Measurements from ENCODE around the gene MMP1. TPM values are rescaled to one million over a fixed set of nuclear protein-coding genes. Genes with fewer than 3 reads are reported as not detected.

MMP1 gene
- total RNA-seq, 4 donors from 2014 or later, result not detected

DNA sequence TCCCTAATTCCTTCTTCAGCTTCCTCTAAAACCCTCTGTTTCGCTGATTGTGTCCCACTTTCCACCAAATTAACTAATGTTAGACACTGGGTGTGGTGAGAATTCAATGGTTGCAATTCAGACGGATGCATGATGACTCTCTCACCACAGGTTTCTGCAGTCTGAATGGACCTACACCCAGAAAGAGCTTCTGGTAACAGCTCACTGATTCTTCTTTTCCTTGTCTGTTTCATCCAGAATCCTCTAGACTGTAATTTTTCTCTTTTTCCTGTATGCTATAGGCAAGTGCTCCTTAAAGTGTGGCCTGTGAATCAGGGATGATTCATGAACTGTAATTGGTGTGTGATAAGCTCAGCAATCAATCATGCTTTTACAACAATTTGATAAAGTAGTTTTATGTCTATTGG, 35.6 kb downstream of the MMP1 start:
- Histone ChIP-seq H3K36me3 (no peaks in the 10 kb centered on the region), H3K27me3 (no peaks in the 10 kb centered on the region), H3K9me3 (no peaks in the 10 kb centered on the region), H3K4me3 (no peak overlapping the region), H3K27ac (no peak overlapping the region), H3K4me1 (no peaks in the 10 kb centered on the region)
- in situ Hi-C loops (cut with MboI; ENCODE audit: low sequenced_read_pairs in 4 of 4) (no loop called here), intact Hi-C loops (cut with DNase I; ENCODE audit: low total_unique reads) (no loop called here)
- DNase-seq (no peak), ATAC-seq (no peak)
- TF ChIP-seq, protein P1, sequence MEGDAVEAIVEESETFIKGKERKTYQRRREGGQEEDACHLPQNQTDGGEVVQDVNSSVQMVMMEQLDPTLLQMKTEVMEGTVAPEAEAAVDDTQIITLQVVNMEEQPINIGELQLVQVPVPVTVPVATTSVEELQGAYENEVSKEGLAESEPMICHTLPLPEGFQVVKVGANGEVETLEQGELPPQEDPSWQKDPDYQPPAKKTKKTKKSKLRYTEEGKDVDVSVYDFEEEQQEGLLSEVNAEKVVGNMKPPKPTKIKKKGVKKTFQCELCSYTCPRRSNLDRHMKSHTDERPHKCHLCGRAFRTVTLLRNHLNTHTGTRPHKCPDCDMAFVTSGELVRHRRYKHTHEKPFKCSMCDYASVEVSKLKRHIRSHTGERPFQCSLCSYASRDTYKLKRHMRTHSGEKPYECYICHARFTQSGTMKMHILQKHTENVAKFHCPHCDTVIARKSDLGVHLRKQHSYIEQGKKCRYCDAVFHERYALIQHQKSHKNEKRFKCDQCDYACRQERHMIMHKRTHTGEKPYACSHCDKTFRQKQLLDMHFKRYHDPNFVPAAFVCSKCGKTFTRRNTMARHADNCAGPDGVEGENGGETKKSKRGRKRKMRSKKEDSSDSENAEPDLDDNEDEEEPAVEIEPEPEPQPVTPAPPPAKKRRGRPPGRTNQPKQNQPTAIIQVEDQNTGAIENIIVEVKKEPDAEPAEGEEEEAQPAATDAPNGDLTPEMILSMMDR (IDR thresholded peaks at IDR 0.05 in 4 of 5, conservative IDR thresholded peaks at IDR 0.05 in 1 of 5), result no peak
- TF ChIP-seq POLR2A (IDR thresholded peaks at IDR 0.05), result no peak

DNA sequence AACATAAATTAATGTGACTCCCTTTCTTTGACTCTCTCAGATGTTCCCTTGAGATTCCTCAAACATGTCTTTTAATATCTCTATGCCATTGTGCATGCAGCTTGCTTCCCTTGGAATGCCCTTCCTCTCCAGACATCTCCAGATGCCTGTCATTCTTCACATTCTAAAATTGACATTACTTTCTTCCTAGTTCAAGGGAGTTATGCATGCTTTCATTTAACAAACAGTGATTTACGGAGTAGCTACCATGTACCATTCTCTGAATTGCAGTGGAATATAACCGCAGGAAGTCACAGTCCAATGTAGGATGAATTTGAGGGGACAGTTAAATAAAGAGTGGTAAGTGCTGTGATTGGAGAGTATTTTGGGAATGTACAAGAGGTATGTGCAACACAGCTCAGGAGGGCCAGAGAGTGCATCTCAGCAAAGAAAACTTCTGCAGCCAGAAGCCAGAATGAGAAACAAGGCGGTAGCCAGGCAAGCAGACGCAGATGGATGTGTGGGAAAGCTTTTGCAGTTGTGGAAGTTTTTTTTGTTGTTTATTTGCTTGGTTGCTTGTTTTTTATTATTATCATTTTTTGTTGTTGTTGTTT, 36.2 kb downstream of the MMP1 start:
- intact Hi-C loops (cut with DNase I; ENCODE audit: low total_unique reads), result no loop called here
- Histone ChIP-seq H3K27me3 (no peaks in the 10 kb centered on the region), H3K36me3 (no peaks in the 10 kb centered on the region), H3K9me3 (no peaks in the 10 kb centered on the region), H3K4me1 (no peaks in the 10 kb centered on the region), H3K4me3 (no peak overlapping the region), H3K27ac (no peak overlapping the region)
- TF ChIP-seq, protein P1 (IDR thresholded peaks at IDR 0.05 in 4 of 5, conservative IDR thresholded peaks at IDR 0.05 in 1 of 5), result no peak
- TF ChIP-seq POLR2A (IDR thresholded peaks at IDR 0.05), result no peak
- no peak for ATAC-seq
- in situ Hi-C loops (cut with MboI; ENCODE audit: low sequenced_read_pairs in 4 of 4), result no loop called here
- DNase-seq, result no peak

DNA sequence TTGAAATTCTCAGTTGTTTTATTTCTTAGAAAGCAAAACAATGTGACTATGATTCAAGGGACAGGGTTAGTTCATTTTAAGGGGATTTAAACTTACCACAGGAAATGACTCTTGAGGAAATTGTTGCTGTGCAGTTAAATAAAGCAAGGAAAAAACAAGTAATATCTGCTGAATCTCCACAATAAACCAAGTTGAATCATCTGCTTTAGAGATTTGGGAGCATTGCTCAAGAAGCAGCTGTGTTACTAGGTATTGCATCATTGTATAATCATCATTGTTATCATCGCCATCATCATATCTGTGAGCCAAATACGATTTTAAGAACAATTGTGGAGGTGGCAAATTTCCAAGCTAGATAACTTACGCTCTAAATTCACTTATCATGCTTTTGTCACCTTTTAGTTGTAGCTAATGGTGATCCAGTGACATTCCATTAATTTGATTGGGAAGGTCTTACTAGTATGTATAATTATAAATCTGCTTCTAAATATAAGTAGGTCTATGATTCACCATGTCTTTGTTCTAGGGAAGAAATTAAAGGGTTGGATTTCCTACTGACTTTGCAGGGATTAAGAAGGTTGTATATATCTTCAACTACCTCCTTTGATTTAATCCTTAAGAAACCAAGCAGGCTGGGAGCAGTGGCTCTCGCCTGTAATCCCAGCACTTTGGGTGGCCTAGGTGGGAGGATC, 37.5 kb downstream of the MMP1 start:
- intact Hi-C loops (cut with DNase I; ENCODE audit: low total_unique reads), result no loop called here
- Histone ChIP-seq H3K27me3 (no peaks in the 10 kb centered on the region), H3K4me1 (no peaks in the 10 kb centered on the region), H3K4me3 (no peak overlapping the region), H3K9me3 (no peaks in the 10 kb centered on the region), H3K27ac (no peak overlapping the region), H3K36me3 (no peaks in the 10 kb centered on the region)
- DNase-seq (no peak), ATAC-seq (peak; percentile 72 to 74)
- TF ChIP-seq, protein P1 (IDR thresholded peaks at IDR 0.05 in 4 of 5, conservative IDR thresholded peaks at IDR 0.05 in 1 of 5), result no peak
- no peak for TF ChIP-seq POLR2A (IDR thresholded peaks at IDR 0.05)
- in situ Hi-C loops (cut with MboI; ENCODE audit: low sequenced_read_pairs in 4 of 4), result no loop called here

DNA sequence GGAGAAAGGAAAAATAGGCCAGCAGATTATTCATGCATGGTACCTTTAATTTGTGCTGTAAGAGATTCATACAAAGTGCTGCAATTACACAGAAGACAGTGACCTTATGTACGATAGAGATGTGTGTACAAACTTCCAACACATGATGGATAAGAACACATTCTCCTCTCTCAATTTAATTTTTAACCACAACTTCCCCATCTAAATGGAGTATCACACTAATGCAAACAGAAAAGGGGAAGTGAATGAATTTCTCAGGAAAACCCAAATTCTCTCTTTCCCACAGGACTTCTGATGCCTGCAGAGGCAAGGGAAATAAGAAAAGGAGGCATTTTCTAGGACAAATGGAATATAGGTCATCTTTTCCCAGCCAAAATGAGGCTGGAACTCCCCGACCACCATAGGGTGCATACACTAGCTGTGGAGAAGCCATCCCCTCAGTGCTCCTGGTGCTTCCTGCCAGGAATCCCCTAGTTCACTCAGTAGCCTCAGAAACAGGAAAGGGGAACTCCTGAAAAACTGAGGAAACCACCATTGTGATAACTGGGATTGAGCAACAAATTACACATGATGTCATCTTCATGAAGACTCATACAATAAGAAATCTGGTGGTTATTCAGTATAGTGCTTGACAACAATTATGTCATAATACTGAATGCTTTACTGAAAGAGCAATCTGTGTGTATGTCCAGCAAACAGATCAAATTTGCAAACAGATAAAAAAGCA, 40.0 kb downstream of the MMP1 start:
- no peak for ATAC-seq
- DNase-seq, result no peak
- H3K4me1 ChIP-seq, result no peaks in the 10 kb centered on the region
- TF ChIP-seq, protein P1 (IDR thresholded peaks at IDR 0.05 in 4 of 5, conservative IDR thresholded peaks at IDR 0.05 in 1 of 5), result no peak
- no peak for TF ChIP-seq POLR2A (IDR thresholded peaks at IDR 0.05)
- no peaks in the 10 kb centered on the region for H3K9me3 ChIP-seq
- H3K27ac ChIP-seq, result no peak overlapping the region
- H3K36me3 ChIP-seq, result no peaks in the 10 kb centered on the region
- no peaks in the 10 kb centered on the region for H3K27me3 ChIP-seq
- in situ Hi-C loops (cut with MboI; ENCODE audit: low sequenced_read_pairs in 4 of 4), result no loop called here
- intact Hi-C loops (cut with DNase I; ENCODE audit: low total_unique reads), result no loop called here
- no peak overlapping the region for H3K4me3 ChIP-seq

Data from gastrocnemius medialis (tissue), 4 donors.